ENCODE measurements around the gene ELOA.
A peak's percentile ranks its signal among the peaks of the same experiment; 100 is the strongest.

The ELOA gene

GRCh38 chr1:23806280-23806679 is 63.0 kb downstream of the ELOA start:
- no peak for DNase-seq (ENCODE audit: low read depth, low spot score)
- no peak overlapping the region for H3K4me3 ChIP-seq (ENCODE audit: low read depth, low read length)
- ChIA-PET POLR2A (no interaction called here), CTCF (interaction anchor here (1.0 to 8.7 kb wide), 3 partner anchors 10 to 62 kb away, joined by 3 to 134 read pairs (median 4); partner anchors contain the start of genes FUCA1 and HMGCL)
- TF ChIP-seq CTCF (IDR thresholded peaks at IDR 0.05; ENCODE audit: insufficient read depth, low read length, missing control alignments) = no peak

- no peak for TF ChIP-seq CTCF (IDR thresholded peaks at IDR 0.05; ENCODE audit: insufficient read depth, low read length, missing control alignments)
- no peak for DNase-seq (ENCODE audit: low read depth, low spot score)
- CTCF ChIA-PET = interaction anchor here (1.0 to 8.7 kb wide), 5 partner anchors 9 to 61 kb away, joined by 3 to 134 read pairs (median 4); partner anchors contain the start of genes FUCA1 and HMGCL
- POLR2A ChIA-PET = interaction anchor here (1.0 kb wide), 1 partner anchor 18 kb away, joined by 5 read pairs; the partner anchor contains the start of gene HMGCL
- H3K4me3 ChIP-seq (ENCODE audit: low read depth, low read length) = no peak overlapping the region
Observed at GRCh38 chr1:23807453-23807852, 64.2 kb downstream of the ELOA start.

GRCh38 chr1:23809751-23810171 is 66.5 kb downstream of the ELOA start:
- H3K4me3 ChIP-seq (ENCODE audit: low read depth, low read length) = no peak overlapping the region
- ChIA-PET CTCF (interaction anchor here (0.8 to 8.7 kb wide), 22 partner anchors 8 to 303 kb away, joined by 3 to 134 read pairs (median 5); partner anchors contain the start of genes GALE, HMGCL and PNRC2), POLR2A (no interaction called here)
- peak; percentile 84 for TF ChIP-seq CTCF (IDR thresholded peaks at IDR 0.05; ENCODE audit: insufficient read depth, low read length, missing control alignments)
- DNase-seq (ENCODE audit: low read depth, low spot score) = no peak

GRCh38 chr1:23810818-23811540 is 67.7 kb downstream of the ELOA start:
- TF ChIP-seq CTCF (IDR thresholded peaks at IDR 0.05; ENCODE audit: insufficient read depth, low read length, missing control alignments) = peak; percentile 40
- DNase-seq (ENCODE audit: low read depth, low spot score) = no peak
- H3K4me3 ChIP-seq (ENCODE audit: low read depth, low read length) = no peak overlapping the region
- POLR2A ChIA-PET = interaction anchor here (1.1 to 1.2 kb wide), 2 partner anchors 15 to 169 kb away, joined by 4 to 6 read pairs; partner anchors contain the start of genes HMGCL and SRSF10
- CTCF ChIA-PET = interaction anchor here (0.6 to 8.7 kb wide), 21 partner anchors 9 to 289 kb away, joined by 3 to 134 read pairs (median 5); partner anchors contain the start of genes GALE and HMGCL

Measured in AG04449 (cell line).